GM12891 (cell line): ENCODE measurements around the gene GAD1.
A peak's percentile ranks its signal among the peaks of the same experiment; 100 is the strongest.

Experiments
- DNase-seq: peaks from one replicate; pipeline ENCODE4 v3.0.0; 2011; ENCODE audit warnings: low spot score; ENCODE audit not compliant: insufficient read length
- FAIRE-seq: peaks from 2 replicates; lab custom pipeline; 2011; peaks lifted over from hg19 to GRCh38; lab: Jason Lieb, UNC
- PAX5 ChIP-seq: IDR thresholded peaks from 2 replicates; pipeline ENCODE4 v1.6.1; 2011; ENCODE audit warnings: low read length, moderate library complexity, mild to moderate bottlenecking; ENCODE audit not compliant: insufficient read depth, severe bottlenecking
- POLR2A ChIP-seq: IDR thresholded peaks from 2 replicates; pipeline ENCODE4 v1.6.1; 2011; ENCODE audit warnings: low read depth, low read length, control low read depth
- POLR2AphosphoS5 ChIP-seq: IDR thresholded peaks from 2 replicates; pipeline ENCODE4 v1.6.1; 2011; ENCODE audit warnings: low read depth, low read length, control low read depth
- POU2F2 ChIP-seq: IDR thresholded peaks from 2 replicates; pipeline ENCODE4 v1.6.1; 2011; ENCODE audit warnings: low read depth, mild to moderate bottlenecking, control low read depth, low read length, moderate library complexity
- SPI1 ChIP-seq: IDR thresholded peaks from 2 replicates; pipeline ENCODE4 v1.6.1; 2011; ENCODE audit warnings: low read depth, low read length, control low read depth
- TAF1 ChIP-seq: IDR thresholded peaks from 2 replicates; pipeline ENCODE4 v1.6.1; 2011; ENCODE audit warnings: low read depth, low read length, control low read depth

The GAD1 gene

DNA sequence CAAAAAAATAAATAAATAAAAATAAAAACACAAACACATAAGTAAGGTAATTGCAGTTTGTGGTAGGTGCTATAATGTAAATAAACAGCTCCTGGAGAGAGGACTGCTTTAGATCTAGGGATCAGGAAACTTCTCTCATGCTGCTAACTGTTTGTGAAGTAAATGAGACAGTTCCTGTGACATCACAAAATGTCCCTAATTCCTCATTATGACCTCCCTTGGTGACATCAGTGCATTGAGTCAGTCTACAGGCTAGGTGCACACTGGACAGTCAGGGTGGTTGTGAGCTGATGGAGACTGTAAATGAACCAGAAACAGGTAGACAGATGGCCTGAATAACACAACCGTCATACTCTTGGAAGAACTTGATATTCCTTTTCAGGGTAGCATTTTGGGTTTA, 33.1 kb upstream of the GAD1 start:
- FAIRE-seq, result no peak
- no peak for DNase-seq
- TF ChIP-seq POU2F2, result no peak
- no peak for TF ChIP-seq POLR2A
- no peak for TF ChIP-seq SPI1
- no peak for TF ChIP-seq POLR2AphosphoS5
- no peak for TF ChIP-seq TAF1
- no peak for TF ChIP-seq PAX5

DNA sequence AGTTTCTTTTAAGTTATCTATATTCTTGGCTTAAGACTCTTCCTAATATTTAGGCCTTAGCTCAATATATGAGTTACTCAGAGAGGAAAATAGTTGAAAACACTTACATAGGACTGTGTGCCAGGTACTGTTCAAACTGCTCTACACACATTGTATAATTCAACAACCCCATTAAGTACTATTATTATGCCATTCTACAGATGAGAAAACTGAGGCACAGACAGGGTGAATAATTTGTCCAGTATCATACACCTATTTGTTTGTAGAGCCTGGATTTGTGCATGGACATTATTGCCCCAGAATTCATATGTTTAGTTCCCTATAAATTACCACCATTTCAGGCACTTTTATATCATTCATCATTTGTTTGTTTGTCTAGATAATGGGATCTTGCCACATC, 17.7 kb upstream of the GAD1 start:
- no peak for DNase-seq
- FAIRE-seq, result no peak
- TF ChIP-seq TAF1 (no peak), SPI1 (no peak), PAX5 (no peak), POLR2AphosphoS5 (no peak), POLR2A (no peak), POU2F2 (no peak)

DNA sequence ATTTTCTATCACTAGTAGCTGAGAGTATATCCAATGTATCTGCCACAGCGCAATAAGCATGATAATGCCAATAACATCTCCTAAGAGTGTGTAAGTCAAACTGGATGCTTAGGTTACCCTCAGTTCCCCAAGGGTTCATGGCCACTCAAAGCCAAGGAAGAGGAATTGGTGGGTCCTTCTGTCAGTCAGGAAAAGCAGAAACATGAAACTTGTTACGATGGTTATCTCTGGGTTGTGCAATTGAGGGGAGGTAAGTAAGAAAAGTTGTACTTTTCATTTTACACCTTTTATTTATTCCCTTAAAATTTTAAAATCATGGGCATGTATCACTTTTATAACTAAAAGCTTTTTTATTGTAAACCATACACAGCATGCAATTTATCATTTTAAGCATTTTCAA, 10.1 kb upstream of the GAD1 start:
- FAIRE-seq, result no peak
- TF ChIP-seq POU2F2 (no peak), PAX5 (no peak), POLR2AphosphoS5 (no peak), TAF1 (no peak), POLR2A (no peak), SPI1 (no peak)

DNA sequence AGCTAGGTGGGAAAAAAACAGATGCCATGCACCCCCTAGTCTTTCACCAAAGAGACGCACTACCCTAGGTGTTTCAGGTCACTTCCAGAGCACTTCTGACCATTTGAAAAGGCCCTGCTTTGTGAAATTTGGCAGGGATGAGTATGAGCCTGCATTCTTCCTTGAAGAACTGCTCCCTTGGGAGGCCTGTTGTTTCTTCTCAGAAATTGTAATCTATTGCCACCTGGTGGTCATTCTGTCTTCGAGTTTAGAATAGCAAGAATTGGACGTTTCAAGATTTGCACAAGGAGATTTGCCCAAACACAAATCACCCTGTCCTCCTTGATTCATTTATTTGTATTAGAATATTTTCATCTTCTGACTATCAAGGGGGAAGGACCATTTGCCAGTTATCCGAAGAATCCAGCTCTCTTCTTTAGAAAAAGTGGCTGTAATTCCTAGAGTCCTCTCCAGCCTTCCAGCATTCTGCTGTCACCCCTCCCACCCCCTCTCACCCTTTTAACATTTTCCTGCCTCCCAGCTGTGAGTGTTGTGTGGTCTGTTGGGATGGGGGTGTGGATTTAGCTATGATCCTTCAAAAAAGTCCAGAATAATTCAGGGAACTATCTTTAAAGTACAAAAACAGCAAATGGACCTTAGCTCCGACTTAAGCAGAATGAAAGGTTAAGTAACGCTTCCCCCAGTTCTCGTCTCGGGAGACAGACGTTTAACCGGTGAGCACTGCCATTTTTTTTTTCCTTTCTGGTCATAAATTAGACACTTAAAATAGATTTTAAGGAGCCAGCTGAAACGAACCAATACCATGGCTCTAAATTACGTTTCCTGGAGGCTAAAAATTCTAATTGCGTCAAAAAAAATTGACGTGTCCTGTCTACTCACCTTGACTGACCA, 3.7 kb upstream of the GAD1 start:
- DNase-seq (no peak), FAIRE-seq (peak; percentile 72)
- no peak for TF ChIP-seq SPI1
- no peak for TF ChIP-seq POLR2A
- no peak for TF ChIP-seq POU2F2
- TF ChIP-seq TAF1, result no peak
- TF ChIP-seq POLR2AphosphoS5, result no peak
- TF ChIP-seq PAX5, result no peak

More for the DNA sequence above, 10.1 kb upstream of the GAD1 start:
- no peak for DNase-seq

DNA sequence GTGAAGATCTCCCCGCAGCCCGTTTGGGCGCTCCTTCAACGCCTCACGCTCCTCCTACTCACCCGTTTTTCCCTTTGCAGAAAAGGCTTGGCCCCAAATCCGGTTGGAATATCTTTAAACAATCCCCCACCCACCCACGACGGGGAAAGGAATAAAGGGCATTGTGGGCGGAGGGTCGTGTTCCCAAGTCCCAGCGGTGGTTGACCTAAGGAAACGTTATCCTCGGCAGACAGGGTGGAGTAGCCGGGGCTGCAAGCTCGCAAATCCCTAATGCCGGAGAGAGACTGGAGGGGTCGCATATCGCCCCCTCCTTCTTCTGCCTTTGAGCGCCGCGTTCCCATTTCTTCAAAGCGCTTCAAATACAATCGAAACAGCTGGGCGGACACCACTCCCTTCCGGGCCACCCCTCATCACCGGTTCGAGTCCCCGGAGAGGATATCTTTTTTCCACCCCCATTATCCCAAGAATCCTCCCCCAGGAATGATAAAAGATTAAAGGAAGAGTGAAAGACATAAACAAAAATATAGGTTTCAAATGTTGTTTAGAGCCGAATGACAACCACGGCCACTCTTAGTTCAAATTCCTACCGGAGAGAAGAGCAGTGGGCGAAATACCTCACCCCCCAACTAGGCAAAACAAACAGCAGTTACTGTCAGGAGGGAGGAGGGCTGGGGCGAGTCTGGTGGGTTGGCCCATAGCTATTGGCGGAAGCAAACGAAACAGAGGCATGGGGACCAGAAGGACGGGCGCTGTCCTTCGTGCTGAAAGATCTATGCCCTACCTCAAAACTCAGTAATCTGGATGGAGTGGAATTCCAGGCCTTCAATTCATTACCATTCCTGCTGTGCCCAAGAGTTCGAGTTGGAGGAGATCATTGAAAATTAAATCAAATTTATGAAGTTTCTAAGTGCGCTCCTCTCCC, 2.8 kb upstream of the GAD1 start:
- no peak for DNase-seq
- FAIRE-seq, result no peak
- TF ChIP-seq TAF1 (no peak), POLR2AphosphoS5 (no peak), POLR2A (no peak), SPI1 (no peak), PAX5 (no peak), POU2F2 (no peak)

DNA sequence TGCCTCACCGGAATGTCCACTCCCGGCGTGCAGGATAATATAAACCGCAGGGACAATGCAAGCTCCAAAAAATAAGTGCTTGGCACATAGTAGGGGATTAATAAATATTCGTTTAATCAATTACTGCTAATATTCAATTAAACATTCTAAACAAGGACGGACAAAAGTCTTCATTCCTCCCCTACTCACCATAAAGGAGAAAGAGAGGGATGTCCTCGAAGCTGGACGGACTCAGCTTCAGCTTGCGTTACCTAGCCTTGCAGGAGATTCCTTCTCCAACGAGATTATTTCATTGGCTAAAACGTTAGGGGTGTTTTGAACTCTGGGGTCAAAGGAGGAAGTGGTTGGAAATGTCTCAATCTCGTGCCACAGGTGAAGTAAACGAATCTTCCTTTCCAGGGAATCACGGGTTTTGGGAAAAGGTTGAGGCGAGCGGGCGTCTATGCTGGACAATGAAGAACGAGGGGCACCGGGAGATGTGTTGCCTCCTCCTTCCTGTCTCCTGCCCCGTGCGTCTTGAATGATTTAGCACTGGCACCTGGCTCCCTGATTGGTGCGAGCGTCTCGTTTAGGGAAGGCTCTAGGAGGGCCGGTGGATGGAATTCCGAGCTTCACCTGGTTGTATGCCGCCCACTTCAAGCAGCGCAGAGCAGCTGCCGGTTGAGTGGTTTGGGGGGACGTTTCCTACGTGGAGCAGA, 2.0 kb upstream of the GAD1 start:
- FAIRE-seq, result no peak
- TF ChIP-seq POLR2AphosphoS5, result no peak
- TF ChIP-seq POLR2A, result no peak
- no peak for TF ChIP-seq POU2F2
- no peak for TF ChIP-seq SPI1
- no peak for TF ChIP-seq TAF1
- TF ChIP-seq PAX5, result no peak
- DNase-seq, result no peak

DNA sequence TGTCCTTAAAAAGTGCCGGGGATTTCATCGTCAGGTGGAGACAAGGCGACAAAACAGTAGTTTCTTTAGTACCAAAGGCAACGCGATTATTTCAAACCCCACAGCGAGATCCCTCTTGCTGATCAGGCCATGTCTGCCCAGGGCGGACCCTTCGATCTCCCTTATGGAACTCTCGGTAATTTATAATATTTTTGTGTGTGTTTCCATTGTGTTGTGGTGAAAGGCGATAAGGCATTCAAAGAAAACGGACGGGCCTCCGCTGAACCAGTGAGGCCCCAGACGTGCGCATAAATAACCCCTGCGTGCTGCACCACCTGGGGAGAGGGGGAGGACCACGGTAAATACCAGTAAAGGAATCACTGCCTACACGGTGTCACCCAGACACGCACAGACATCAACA, 1.4 kb upstream of the GAD1 start:
- no peak for FAIRE-seq
- TF ChIP-seq POLR2A (no peak), SPI1 (no peak), TAF1 (no peak), POU2F2 (no peak), PAX5 (no peak)

DNA sequence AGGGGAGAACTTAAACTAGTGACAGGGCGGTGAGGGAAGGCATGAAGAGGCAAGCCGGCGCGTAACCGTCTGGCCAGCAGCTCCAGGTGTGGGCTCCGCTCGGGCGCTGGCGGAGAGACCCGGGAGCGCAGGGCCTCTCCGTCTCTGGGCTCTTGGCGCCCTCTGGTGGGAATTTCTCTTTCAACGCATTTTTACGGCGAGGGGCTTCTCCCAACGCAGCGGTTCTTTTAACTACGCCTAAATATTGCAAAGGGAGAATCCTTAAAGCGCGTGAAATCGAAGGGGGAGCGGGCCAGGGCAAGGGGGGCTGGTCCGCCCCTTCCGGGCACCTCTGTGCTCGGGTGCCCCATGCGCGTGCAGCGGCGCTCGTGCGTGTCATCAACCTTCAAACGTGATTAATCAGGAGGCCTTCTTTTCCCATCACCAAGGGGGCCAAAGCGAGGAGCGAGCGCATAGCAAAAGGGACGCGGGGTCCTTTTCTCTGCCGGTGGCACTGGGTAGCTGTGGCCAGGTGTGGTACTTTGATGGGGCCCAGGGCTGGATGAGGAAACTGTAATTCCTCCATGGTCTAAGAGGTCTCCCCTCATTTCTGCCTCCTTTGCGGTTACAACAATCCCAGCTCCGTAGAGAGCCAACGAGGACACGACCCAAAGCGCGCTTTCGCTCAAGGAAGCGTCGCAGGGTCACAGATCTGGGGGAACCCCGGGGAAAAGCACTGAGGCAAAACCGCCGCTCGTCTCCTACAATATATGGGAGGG, 762 bp upstream of the GAD1 start:
- FAIRE-seq (no peak), DNase-seq (no peak)

More for the DNA sequence above, 1.4 kb upstream of the GAD1 start:
- DNase-seq, result no peak

More for the DNA sequence above, 762 bp upstream of the GAD1 start:
- TF ChIP-seq POLR2A (no peak), POLR2AphosphoS5 (no peak), TAF1 (no peak), POU2F2 (no peak), PAX5 (no peak)
